K562 (cell line): ENCODE data around the gene MSH3. TPM values are rescaled to one million over a fixed set of nuclear protein-coding genes. Genes with fewer than 3 reads are reported as not detected.

ENCODE experiments used
- ATAC-seq: fragments of 200-7000 bp; cut with Tn5 transposase; 3 replicates; pipeline ENCODE4 v1.9.1; 2020; ENCODE audit warnings: moderate library complexity
- BruUV-seq: library from RNA; stranded (reverse); fragments of 400-500 nt; replicated peaks from 2 replicates; lab custom pipeline; 2021; lab: Mats Ljungman, UMichigan
- CTCF ChIA-PET: fragments of 300-600 bp; formaldehyde crosslinking; extraction: SDS; loops from one replicate; lab custom pipeline; 2021; ENCODE audit warnings: low intra/inter-chr PET ratio; lab: Yijun Ruan, JAX
- POLR2A ChIA-PET: fragments of 300-600, 350-650 bp; sonication (Branson Sonifier 250); formaldehyde crosslinking; extraction: SDS; loops from one replicate; lab custom pipeline; 2021; ENCODE audit warnings: antibody characterized with exemption, inconsistent platforms; lab: Yijun Ruan, JAX
- DNase-seq, 4 experiments: peaks; one replicate each; pipeline versions ENCODE4 v3.0.0 to v3.0.0-alpha.2; 2011 to 2018; ENCODE audit warnings: low spot score in 3 of 4, mixed read lengths in 3 of 4; ENCODE audit errors: extremely low read depth in 1 of 4
- FAIRE-seq: peaks from 2 replicates; lab custom pipeline; 2011; peaks lifted over from hg19 to GRCh38; lab: Jason Lieb, UNC
- H2AFZ ChIP-seq: 2 replicates; pipeline ENCODE4 v1.6.0; 2011; ENCODE audit warnings: low read depth, low read length, control low read depth, inconsistent platforms
- H3K27ac ChIP-seq: fragments of 200-600 bp; 3 replicates; pipeline ENCODE4 v1.8.0; 2011; ENCODE audit warnings: low read depth, mild to moderate bottlenecking, control low read depth, inconsistent platforms, low read length, moderate library complexity, mixed read lengths; ENCODE audit errors: extremely low read depth
- H3K27me3 ChIP-seq, 2 experiments: fragments of 300-600 bp in 1 of 2; 2 replicates in 1 of 2; 3 replicates in 1 of 2; pipeline versions ENCODE4 v1.6.0 to v1.8.0; 2011; ENCODE audit warnings: inconsistent platforms in 2 of 2, low read length in 2 of 2, mild to moderate bottlenecking in 1 of 2, mixed read lengths in 1 of 2, moderate library complexity in 1 of 2; ENCODE audit not compliant: control insufficient read depth in 2 of 2, insufficient read depth in 2 of 2
- H3K36me3 ChIP-seq: fragments of 300-600 bp; 3 replicates; pipeline ENCODE4 v1.8.0; 2011; ENCODE audit warnings: mild to moderate bottlenecking, low read length, inconsistent platforms; ENCODE audit not compliant: control insufficient read depth, insufficient read depth
- H3K4me1 ChIP-seq, 2 experiments: fragments of 200-600 bp in 1 of 2; replicated peaks in 1 of 2; 2 replicates in 1 of 2; 3 replicates in 1 of 2; pipeline versions ENCODE4 v1.5.1 to v1.8.0; 2011; ENCODE audit warnings: inconsistent platforms in 2 of 2, low read length in 2 of 2, mild to moderate bottlenecking in 1 of 2, mixed read lengths in 1 of 2, moderate library complexity in 1 of 2; ENCODE audit not compliant: control insufficient read depth in 2 of 2, insufficient read depth in 2 of 2
- H3K4me2 ChIP-seq: 2 replicates; pipeline ENCODE4 v1.6.1; 2011; ENCODE audit warnings: low read length, control low read depth, inconsistent platforms, mixed read lengths; ENCODE audit not compliant: insufficient read depth
- H3K4me3 ChIP-seq: fragments of 200-600 bp; sonication (generic), shearing (Covaris generic); 2 replicates; pipeline ENCODE4 v1.5.1; 2016; ENCODE audit warnings: control low read depth, inconsistent platforms
- H3K79me2 ChIP-seq: fragments of 200-600 bp; 3 replicates; pipeline ENCODE4 v1.8.0; 2011; ENCODE audit warnings: low read length, inconsistent platforms; ENCODE audit not compliant: control insufficient read depth, insufficient read depth
- H3K9ac ChIP-seq, 2 experiments: 2 replicates each; pipeline versions ENCODE4 v1.6.0 to v1.6.1; 2011; ENCODE audit warnings: low read depth in 2 of 2, low read length in 2 of 2, control low read depth in 1 of 2, inconsistent platforms in 1 of 2, mild to moderate bottlenecking in 1 of 2, mixed read lengths in 1 of 2; ENCODE audit not compliant: insufficient read depth in 1 of 2
- H3K9me1 ChIP-seq: one replicate; pipeline ENCODE4 v1.6.0; 2011; ENCODE audit warnings: inconsistent platforms, mild to moderate bottlenecking, low read length, moderate library complexity; ENCODE audit not compliant: control insufficient read depth, insufficient read depth
- H3K9me3 ChIP-seq: replicated peaks from 2 replicates; pipeline ENCODE4 v1.5.1; 2011; ENCODE audit warnings: low read depth, low read length, inconsistent platforms; ENCODE audit not compliant: control insufficient read depth, insufficient read depth
- H4K20me1 ChIP-seq: replicated peaks from 2 replicates; pipeline ENCODE4 v1.6.1; 2011; ENCODE audit warnings: low read length, inconsistent platforms, mixed read lengths; ENCODE audit not compliant: control insufficient read depth, insufficient read depth
- BCL6 ChIP-seq: fragments of 250-450 bp; sonication (Bioruptor Pico); IDR thresholded peaks from 2 replicates; pipeline ENCODE4 v1.4.0; 2020
- PHF20 ChIP-seq: fragments of 450-650 bp; IDR thresholded peaks from 2 replicates; pipeline ENCODE4 v1.6.1; 2018; ENCODE audit not compliant: partially characterized antibody
- YY1 ChIP-seq, 3 experiments: IDR thresholded peaks; 2 replicates each; pipeline ENCODE4 v1.6.1; 2011; ENCODE audit warnings: low read length in 2 of 3, mild to moderate bottlenecking in 2 of 3, moderate library complexity in 2 of 3, borderline replicate concordance in 1 of 3, control low read depth in 1 of 3, low read depth in 1 of 3; ENCODE audit not compliant: insufficient read depth in 3 of 3, insufficient replicate concordance in 2 of 3, control insufficient read depth in 1 of 3, insufficient read length in 1 of 3; ENCODE audit errors: extremely low read depth in 1 of 3
- WGBS: fragments of 100-300 bp; shearing (Covaris generic); methylation state at CpG from one replicate; pipeline ENCODE4 v1.1.6; 2016; ENCODE audit warnings: low coverage, mixed read lengths; ENCODE audit not compliant: insufficient coverage; ENCODE audit errors: missing lambda C conversion rate; 5-methylcytosine and 5-hydroxymethylcytosine counted together
- in situ Hi-C: fragments of 300-500 bp; cut with MboI; formaldehyde crosslinking; loops from 4 replicates; pipeline ENCODE4 v1.15.0; 2018; ENCODE audit warnings: inconsistent platforms, mixed read lengths
- intact Hi-C: fragments of 100-400 bp; cut with micrococcal nuclease; formaldehyde crosslinking; loops from 2 replicates; pipeline ENCODE4 v1.14.2; 2022
- polyA plus RNA-seq, 8 experiments: library from polyadenylated mRNA; depleted of rRNA in 4 of 8; stranded (reverse) in 5 of 8; unstranded in 3 of 8; fragments of >200 nt; fragmentation: Nextera tagmentation in 2 of 8; fragmentation: Illumina TruSeq in 1 of 8; extraction: Ambion mirVana in 2 of 8; extraction: Trizol in 1 of 8; gene quantifications; 2 replicates each; pipeline versions ENCODE4 v1.2.1 to v1.2.3, GENCODE V29; 2011 to 2014; ENCODE audit warnings: inconsistent platforms in 1 of 8, missing spikeins in 1 of 8
- total RNA-seq, 7 experiments: library from RNA; depleted of rRNA in 6 of 7; stranded (reverse); fragments of >200 nt in 6 of 7; fragmentation: Illumina TruSeq in 2 of 7; extraction: Trizol in 2 of 7; gene quantifications; 2 replicates each; pipeline versions ENCODE4 v1.2.1 to v1.2.3, GENCODE V29; 2011 to 2021; ENCODE audit warnings: low replicate concordance in 1 of 7
- TF ChIP-seq, protein P1 (sequence below): sonication (generic); formaldehyde crosslinking; IDR thresholded peaks from 2 replicates; pipeline ENCODE4 v1.8.1; 2023; ENCODE audit warnings: mild to moderate bottlenecking, missing genetic modification reagents
- TF ChIP-seq, protein P2 (sequence below): sonication (generic); formaldehyde crosslinking; IDR thresholded peaks from 2 replicates; pipeline ENCODE4 v1.8.0; 2023; ENCODE audit warnings: missing genetic modification reagents, mild to moderate bottlenecking, borderline replicate concordance
- TF ChIP-seq, protein P3 (sequence below): fragments of 250-450 bp; sonication (Bioruptor Pico); IDR thresholded peaks from 2 replicates; pipeline ENCODE4 v1.5.0; 2022; ENCODE audit warnings: mild to moderate bottlenecking
- TF ChIP-seq, protein P4 (sequence below), 2 experiments: fragments of 450-650 bp; IDR thresholded peaks; 2 replicates each; pipeline ENCODE4 v1.6.1; 2016

MSH3 gene
- total and polyA plus RNA-seq, 9 of the 15 experiments (the other 6 are each of a cell fraction or from before 2014, with no cell fraction given), result 3.9 to 17.2 (median 13.2) TPM

DNA sequence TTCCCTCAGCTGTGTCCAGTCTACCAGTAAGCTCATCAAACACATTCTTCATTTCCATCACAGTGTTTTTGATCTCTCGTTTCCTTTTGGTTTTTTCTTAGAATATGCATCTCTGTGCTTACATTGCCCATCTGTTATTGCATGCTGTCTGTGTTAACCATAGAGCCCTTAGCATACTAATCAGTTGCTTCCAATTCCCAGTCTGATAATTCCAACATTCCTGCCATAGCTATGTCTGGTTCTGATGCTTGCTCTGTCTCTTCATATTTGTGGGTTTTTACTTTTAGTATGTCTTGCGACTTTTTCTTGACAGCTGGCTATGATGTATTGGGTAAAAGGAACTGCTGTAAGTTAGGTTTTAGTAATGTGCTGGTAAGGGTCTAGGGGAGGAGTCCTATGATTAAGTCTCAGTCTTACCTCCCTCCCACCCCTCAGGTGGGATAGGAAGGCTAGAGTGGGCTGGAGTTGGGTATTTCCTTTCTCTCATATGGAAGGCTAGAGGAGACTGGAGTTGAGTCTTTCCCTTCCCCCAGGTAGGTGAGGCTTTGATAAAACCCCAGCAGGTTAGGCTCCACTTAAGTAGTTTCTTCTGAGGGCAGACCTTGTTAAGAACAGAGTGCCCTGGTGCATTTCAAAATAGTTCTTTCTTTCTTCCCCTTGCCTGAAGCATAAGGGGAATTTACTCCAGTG lies 206.6 kb downstream of the MSH3 start:
- Histone ChIP-seq H2AFZ (no peak overlapping the region), H3K79me2 (no peaks in the 10 kb centered on the region), H3K9me3 (no peaks in the 10 kb centered on the region), H3K4me2 (no peak overlapping the region), H3K4me3 (no peak overlapping the region), H3K36me3 (no peaks in the 10 kb centered on the region), H4K20me1 (no peaks in the 10 kb centered on the region), H3K27me3 (no peaks in the 10 kb centered on the region), H3K9me1 (no peaks in the 10 kb centered on the region), H3K27ac (no peak overlapping the region), H3K4me1 (no peaks in the 10 kb centered on the region; a peak in 1 of 5 replicates), H3K9ac (no peak overlapping the region)
- WGBS, result 54% methylated on average over 2 of the region's 2 CpGs
- ATAC-seq (no peak), FAIRE-seq (no peak), DNase-seq (no peak)
- BruUV-seq, result no TSS peak
- TF ChIP-seq, protein P1, sequence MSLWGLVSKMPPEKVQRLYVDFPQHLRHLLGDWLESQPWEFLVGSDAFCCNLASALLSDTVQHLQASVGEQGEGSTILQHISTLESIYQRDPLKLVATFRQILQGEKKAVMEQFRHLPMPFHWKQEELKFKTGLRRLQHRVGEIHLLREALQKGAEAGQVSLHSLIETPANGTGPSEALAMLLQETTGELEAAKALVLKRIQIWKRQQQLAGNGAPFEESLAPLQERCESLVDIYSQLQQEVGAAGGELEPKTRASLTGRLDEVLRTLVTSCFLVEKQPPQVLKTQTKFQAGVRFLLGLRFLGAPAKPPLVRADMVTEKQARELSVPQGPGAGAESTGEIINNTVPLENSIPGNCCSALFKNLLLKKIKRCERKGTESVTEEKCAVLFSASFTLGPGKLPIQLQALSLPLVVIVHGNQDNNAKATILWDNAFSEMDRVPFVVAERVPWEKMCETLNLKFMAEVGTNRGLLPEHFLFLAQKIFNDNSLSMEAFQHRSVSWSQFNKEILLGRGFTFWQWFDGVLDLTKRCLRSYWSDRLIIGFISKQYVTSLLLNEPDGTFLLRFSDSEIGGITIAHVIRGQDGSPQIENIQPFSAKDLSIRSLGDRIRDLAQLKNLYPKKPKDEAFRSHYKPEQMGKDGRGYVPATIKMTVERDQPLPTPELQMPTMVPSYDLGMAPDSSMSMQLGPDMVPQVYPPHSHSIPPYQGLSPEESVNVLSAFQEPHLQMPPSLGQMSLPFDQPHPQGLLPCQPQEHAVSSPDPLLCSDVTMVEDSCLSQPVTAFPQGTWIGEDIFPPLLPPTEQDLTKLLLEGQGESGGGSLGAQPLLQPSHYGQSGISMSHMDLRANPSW (CRISPR knock-in tag), result no peak
- TF ChIP-seq PHF20 (no peak), BCL6 (CRISPR knock-in tag) (no peak), YY1 (IDR thresholded peaks at IDR 0.05; ENCODE audit: borderline replicate concordance in 1 of 3, control insufficient read depth in 1 of 3, extremely low read depth in 1 of 3, insufficient read depth in 3 of 3, insufficient read length in 1 of 3, insufficient replicate concordance in 2 of 3, low read depth in 1 of 3, low read length in 2 of 3) (no peak)
- TF ChIP-seq, protein P2, sequence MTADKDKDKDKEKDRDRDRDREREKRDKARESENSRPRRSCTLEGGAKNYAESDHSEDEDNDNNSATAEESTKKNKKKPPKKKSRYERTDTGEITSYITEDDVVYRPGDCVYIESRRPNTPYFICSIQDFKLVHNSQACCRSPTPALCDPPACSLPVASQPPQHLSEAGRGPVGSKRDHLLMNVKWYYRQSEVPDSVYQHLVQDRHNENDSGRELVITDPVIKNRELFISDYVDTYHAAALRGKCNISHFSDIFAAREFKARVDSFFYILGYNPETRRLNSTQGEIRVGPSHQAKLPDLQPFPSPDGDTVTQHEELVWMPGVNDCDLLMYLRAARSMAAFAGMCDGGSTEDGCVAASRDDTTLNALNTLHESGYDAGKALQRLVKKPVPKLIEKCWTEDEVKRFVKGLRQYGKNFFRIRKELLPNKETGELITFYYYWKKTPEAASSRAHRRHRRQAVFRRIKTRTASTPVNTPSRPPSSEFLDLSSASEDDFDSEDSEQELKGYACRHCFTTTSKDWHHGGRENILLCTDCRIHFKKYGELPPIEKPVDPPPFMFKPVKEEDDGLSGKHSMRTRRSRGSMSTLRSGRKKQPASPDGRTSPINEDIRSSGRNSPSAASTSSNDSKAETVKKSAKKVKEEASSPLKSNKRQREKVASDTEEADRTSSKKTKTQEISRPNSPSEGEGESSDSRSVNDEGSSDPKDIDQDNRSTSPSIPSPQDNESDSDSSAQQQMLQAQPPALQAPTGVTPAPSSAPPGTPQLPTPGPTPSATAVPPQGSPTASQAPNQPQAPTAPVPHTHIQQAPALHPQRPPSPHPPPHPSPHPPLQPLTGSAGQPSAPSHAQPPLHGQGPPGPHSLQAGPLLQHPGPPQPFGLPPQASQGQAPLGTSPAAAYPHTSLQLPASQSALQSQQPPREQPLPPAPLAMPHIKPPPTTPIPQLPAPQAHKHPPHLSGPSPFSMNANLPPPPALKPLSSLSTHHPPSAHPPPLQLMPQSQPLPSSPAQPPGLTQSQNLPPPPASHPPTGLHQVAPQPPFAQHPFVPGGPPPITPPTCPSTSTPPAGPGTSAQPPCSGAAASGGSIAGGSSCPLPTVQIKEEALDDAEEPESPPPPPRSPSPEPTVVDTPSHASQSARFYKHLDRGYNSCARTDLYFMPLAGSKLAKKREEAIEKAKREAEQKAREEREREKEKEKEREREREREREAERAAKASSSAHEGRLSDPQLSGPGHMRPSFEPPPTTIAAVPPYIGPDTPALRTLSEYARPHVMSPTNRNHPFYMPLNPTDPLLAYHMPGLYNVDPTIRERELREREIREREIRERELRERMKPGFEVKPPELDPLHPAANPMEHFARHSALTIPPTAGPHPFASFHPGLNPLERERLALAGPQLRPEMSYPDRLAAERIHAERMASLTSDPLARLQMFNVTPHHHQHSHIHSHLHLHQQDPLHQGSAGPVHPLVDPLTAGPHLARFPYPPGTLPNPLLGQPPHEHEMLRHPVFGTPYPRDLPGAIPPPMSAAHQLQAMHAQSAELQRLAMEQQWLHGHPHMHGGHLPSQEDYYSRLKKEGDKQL (CRISPR knock-in tag), result no peak
- TF ChIP-seq, protein P3, sequence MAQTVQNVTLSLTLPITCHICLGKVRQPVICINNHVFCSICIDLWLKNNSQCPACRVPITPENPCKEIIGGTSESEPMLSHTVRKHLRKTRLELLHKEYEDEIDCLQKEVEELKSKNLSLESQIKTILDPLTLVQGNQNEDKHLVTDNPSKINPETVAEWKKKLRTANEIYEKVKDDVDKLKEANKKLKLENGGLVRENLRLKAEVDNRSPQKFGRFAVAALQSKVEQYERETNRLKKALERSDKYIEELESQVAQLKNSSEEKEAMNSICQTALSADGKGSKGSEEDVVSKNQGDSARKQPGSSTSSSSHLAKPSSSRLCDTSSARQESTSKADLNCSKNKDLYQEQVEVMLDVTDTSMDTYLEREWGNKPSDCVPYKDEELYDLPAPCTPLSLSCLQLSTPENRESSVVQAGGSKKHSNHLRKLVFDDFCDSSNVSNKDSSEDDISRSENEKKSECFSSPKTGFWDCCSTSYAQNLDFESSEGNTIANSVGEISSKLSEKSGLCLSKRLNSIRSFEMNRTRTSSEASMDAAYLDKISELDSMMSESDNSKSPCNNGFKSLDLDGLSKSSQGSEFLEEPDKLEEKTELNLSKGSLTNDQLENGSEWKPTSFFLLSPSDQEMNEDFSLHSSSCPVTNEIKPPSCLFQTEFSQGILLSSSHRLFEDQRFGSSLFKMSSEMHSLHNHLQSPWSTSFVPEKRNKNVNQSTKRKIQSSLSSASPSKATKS (CRISPR knock-in tag), result no peak
- TF ChIP-seq, protein P4, sequence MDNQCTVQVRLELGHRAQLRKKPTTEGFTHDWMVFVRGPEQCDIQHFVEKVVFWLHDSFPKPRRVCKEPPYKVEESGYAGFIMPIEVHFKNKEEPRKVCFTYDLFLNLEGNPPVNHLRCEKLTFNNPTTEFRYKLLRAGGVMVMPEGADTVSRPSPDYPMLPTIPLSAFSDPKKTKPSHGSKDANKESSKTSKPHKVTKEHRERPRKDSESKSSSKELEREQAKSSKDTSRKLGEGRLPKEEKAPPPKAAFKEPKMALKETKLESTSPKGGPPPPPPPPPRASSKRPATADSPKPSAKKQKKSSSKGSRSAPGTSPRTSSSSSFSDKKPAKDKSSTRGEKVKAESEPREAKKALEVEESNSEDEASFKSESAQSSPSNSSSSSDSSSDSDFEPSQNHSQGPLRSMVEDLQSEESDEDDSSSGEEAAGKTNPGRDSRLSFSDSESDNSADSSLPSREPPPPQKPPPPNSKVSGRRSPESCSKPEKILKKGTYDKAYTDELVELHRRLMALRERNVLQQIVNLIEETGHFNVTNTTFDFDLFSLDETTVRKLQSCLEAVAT (IDR thresholded peaks at IDR 0.05), result no peak
- ChIA-PET POLR2A (no interaction called here), CTCF (no interaction called here)
- intact Hi-C loops (no loop called here), in situ Hi-C loops (no loop called here)
